B cell (primary cell): Measurements from ENCODE around the gene NEK5. TPM values are rescaled to one million over a fixed set of nuclear protein-coding genes. Genes with fewer than 3 reads are reported as not detected.

Source experiments
- ATAC-seq: fragments of 200-7000 bp; cut with Tn5 transposase; one replicate; pipeline ENCODE4 v1.10.0; 2021; ENCODE audit warnings: low read depth, mild to moderate bottlenecking, moderate number of reproducible peaks, moderate library complexity
- CTCF ChIA-PET: fragments of 350-600 bp; sonication (Branson Sonifier 250); formaldehyde crosslinking; loops from one replicate; lab custom pipeline; 2021; ENCODE audit warnings: antibody characterized with exemption, inconsistent platforms; lab: Charles Lee
- POLR2A ChIA-PET: fragments of 350-600 bp; sonication (Branson Sonifier 250); formaldehyde crosslinking; loops from one replicate; lab custom pipeline; 2021; ENCODE audit warnings: antibody characterized with exemption; lab: Charles Lee
- DNase-seq: peaks from one replicate; pipeline ENCODE4 v3.0.0; 2013
- H2AFZ ChIP-seq: 2 replicates; pipeline ENCODE4 v1.6.1; 2012; ENCODE audit warnings: mild to moderate bottlenecking, low read depth, low read length; ENCODE audit not compliant: insufficient read depth, poor library complexity, severe bottlenecking
- H3K27ac ChIP-seq, 2 donors: 1 replicate in 1 of 2; 2 replicates in 1 of 2; pipeline ENCODE4 v1.5.1; 2012 to 2013; ENCODE audit warnings: low read length in 2 of 2, mild to moderate bottlenecking in 2 of 2, moderate library complexity in 1 of 2
- H3K27me3 ChIP-seq, 4 experiments: fragments of 200-600 bp in 1 of 4; sonication (generic) in 1 of 4; replicated peaks in 1 of 4; 1 replicate in 2 of 4; 2 replicates in 2 of 4; pipeline versions ENCODE4 v1.6.1 to v1.7.0; 2013 to 2016; ENCODE audit warnings: low read length in 3 of 4, mild to moderate bottlenecking in 2 of 4, mixed read lengths in 1 of 4, moderate library complexity in 1 of 4; ENCODE audit not compliant: insufficient read depth in 4 of 4, control insufficient read depth in 3 of 4; ENCODE audit errors: control extremely low read depth in 1 of 4
- H3K36me3 ChIP-seq, 2 experiments: replicated peaks in 1 of 2; 1 replicate in 1 of 2; 2 replicates in 1 of 2; pipeline versions ENCODE4 v1.6.1 to v1.7.1; 2013; ENCODE audit warnings: low read length in 1 of 2; ENCODE audit not compliant: insufficient read depth in 2 of 2, control insufficient read depth in 1 of 2; ENCODE audit errors: control extremely low read depth in 1 of 2, extremely low read depth in 1 of 2
- H3K4me1 ChIP-seq, 2 donors: fragments of 200-600 bp in 1 of 2; sonication (generic) in 1 of 2; 1 replicate in 1 of 2; 2 replicates in 1 of 2; pipeline versions ENCODE4 v1.5.1 to v1.6.1; 2013 to 2017; ENCODE audit warnings: low read length in 2 of 2; ENCODE audit not compliant: control insufficient read depth in 2 of 2, insufficient read depth in 2 of 2
- H3K4me2 ChIP-seq: replicated peaks from 2 replicates; pipeline ENCODE3; 2012; ENCODE audit warnings: mild to moderate bottlenecking, low read depth, low read length; ENCODE audit not compliant: poor library complexity, severe bottlenecking
- H3K4me3 ChIP-seq, 5 experiments: fragments of 200-600 bp in 1 of 5; sonication (generic) in 1 of 5; 1 replicate in 3 of 5; 2 replicates in 2 of 5; pipeline versions ENCODE4 v1.5.1 to v1.7.0; 2011 to 2016; ENCODE audit warnings: low read length in 4 of 5, mild to moderate bottlenecking in 4 of 5, low read depth in 2 of 5, control low read depth in 1 of 5, moderate library complexity in 1 of 5; ENCODE audit not compliant: insufficient read depth in 1 of 5; ENCODE audit errors: control extremely low read depth in 1 of 5, extremely low read depth in 1 of 5
- H3K79me2 ChIP-seq: fragments of 200-600 bp; sonication (generic); one replicate; pipeline ENCODE4 v1.6.0; 2016; ENCODE audit warnings: low read length; ENCODE audit not compliant: control insufficient read depth, insufficient read depth
- H3K9ac ChIP-seq: fragments of 200-600 bp; sonication (generic); 2 replicates; pipeline ENCODE4 v1.6.1; 2017; ENCODE audit warnings: mild to moderate bottlenecking, low read length, moderate library complexity
- H3K9me3 ChIP-seq, 3 donors: one replicate each; pipeline versions ENCODE4 v1.6.1 to v1.7.1; 2013; ENCODE audit warnings: low read length in 2 of 3; ENCODE audit not compliant: control insufficient read depth in 2 of 3, insufficient read depth in 1 of 3; ENCODE audit errors: control extremely low read depth in 1 of 3
- H4K20me1 ChIP-seq: 2 replicates; pipeline ENCODE4 v1.6.0; 2012; ENCODE audit warnings: mild to moderate bottlenecking, low read length; ENCODE audit not compliant: insufficient read depth, control insufficient read depth, poor library complexity, severe bottlenecking
- H3K27ac Mint-ChIP-seq: one replicate; pipeline ENCODE4 v1.8.0; 2021; ENCODE audit warnings: mixed read lengths
- H3K27me3 Mint-ChIP-seq: one replicate; pipeline ENCODE4 v1.8.0; 2021; ENCODE audit warnings: mixed read lengths
- H3K4me1 Mint-ChIP-seq: one replicate; pipeline ENCODE4 v1.8.0; 2021; ENCODE audit warnings: mixed read lengths
- H3K4me3 Mint-ChIP-seq: one replicate; pipeline ENCODE4 v1.8.0; 2021; ENCODE audit warnings: mixed read lengths
- H3K9me3 Mint-ChIP-seq: one replicate; pipeline ENCODE4 v1.8.0; 2022; ENCODE audit warnings: mixed read lengths; ENCODE audit not compliant: insufficient read depth
- CTCF ChIP-seq: fragments of 200-600 bp; IDR thresholded peaks from one replicate; pipeline ENCODE4 v1.8.0; 2022; ENCODE audit warnings: antibody characterized with exemption, mild to moderate bottlenecking
- EZH2 ChIP-seq: IDR thresholded peaks from 2 replicates; pipeline ENCODE4 v1.6.1; 2012; ENCODE audit warnings: borderline replicate concordance, low read depth, mild to moderate bottlenecking, moderate library complexity, low read length; ENCODE audit not compliant: insufficient read depth, poor library complexity, severe bottlenecking
- intact Hi-C: fragments of 100-400 bp; cut with micrococcal nuclease; formaldehyde crosslinking; loops from one replicate; pipeline ENCODE4 v1.10.0; 2022
- polyA plus RNA-seq: library from polyadenylated mRNA; depleted of rRNA; stranded (reverse); fragments of >200 nt; gene quantifications from 2 replicates; pipeline ENCODE4 v1.2.3, GENCODE V29; 2012
- total RNA-seq, 2 donors: library from RNA; stranded (reverse); fragments of 120-200 nt in 1 of 2; gene quantifications; 1 replicate in 1 of 2; 2 replicates in 1 of 2; pipeline versions ENCODE4 v1.2.3 to v1.2.4, GENCODE V29; 2013 to 2022

NEK5 gene
- total and polyA plus RNA-seq, 2 donors (not counting 1 experiment from before 2014, with no cell fraction given), result not detected

GRCh38 chr13:52136763-52137162 is 7.9 kb upstream of the NEK5 start:
- Histone ChIP-seq H3K9ac (no peak overlapping the region), H2AFZ (no peak overlapping the region), H3K4me3 (no peak overlapping the region), H3K4me1 (no peaks in the 10 kb centered on the region), H3K36me3 (no peaks in the 10 kb centered on the region), H3K79me2 (no peaks in the 10 kb centered on the region), H3K4me2 (no peak overlapping the region), H4K20me1 (no peaks in the 10 kb centered on the region), H3K27ac (no peak overlapping the region), H3K27me3 (no peaks in the 10 kb centered on the region), H3K9me3 (no peaks in the 10 kb centered on the region)
- ChIA-PET POLR2A (no interaction called here), CTCF (interaction anchor here (2.4 kb wide), 1 partner anchor 8 kb away, joined by 9 read pairs; the partner anchor contains the start of gene NEK5)
- DNase-seq (no peak), ATAC-seq (no peak)
- no peaks in the 10 kb centered on the region for H3K4me1 Mint-ChIP-seq
- intact Hi-C loops, result no loop called here
- TF ChIP-seq EZH2 (no peak), CTCF (no peak)
- H3K9me3 Mint-ChIP-seq, result no peaks in the 10 kb centered on the region
- no peak overlapping the region for H3K27ac Mint-ChIP-seq
- H3K27me3 Mint-ChIP-seq, result no peaks in the 10 kb centered on the region
- H3K4me3 Mint-ChIP-seq, result no peak overlapping the region

- TF ChIP-seq CTCF (no peak), EZH2 (no peak)
- H3K4me3 Mint-ChIP-seq, result peak overlapping the region; percentile 14
- H3K9me3 Mint-ChIP-seq, result no peaks in the 10 kb centered on the region
- no peak overlapping the region for H3K4me3 ChIP-seq
- CTCF ChIA-PET, result interaction anchor here (0.7 to 2.0 kb wide), 4 partner anchors 9 to 1005 kb away, joined by 3 to 8 read pairs (median 4); no protein-coding TSS in a partner anchor
- peaks cover 16% of the 10 kb centered on the region for H3K4me1 Mint-ChIP-seq
- H3K27ac Mint-ChIP-seq, result no peak overlapping the region
- H3K36me3 ChIP-seq, result peaks cover 0 to 2% of the 10 kb centered on the region in 2 experiments
- no peak overlapping the region for H2AFZ ChIP-seq
- no peaks in the 10 kb centered on the region for H4K20me1 ChIP-seq
- no peak overlapping the region for H3K9ac ChIP-seq
- H3K27me3 ChIP-seq, result peaks cover 0 to 25% (median 16%) of the 10 kb centered on the region in 4 experiments
- H3K9me3 ChIP-seq, result no peaks in the 10 kb centered on the region
- H3K4me2 ChIP-seq, result no peak overlapping the region
- no peaks in the 10 kb centered on the region for H3K79me2 ChIP-seq
- ATAC-seq (no peak), DNase-seq (no peak)
- H3K4me1 ChIP-seq, result peaks cover 17 to 18% of the 10 kb centered on the region in 2 donors
- intact Hi-C loops, result no loop called here
- POLR2A ChIA-PET, result no interaction called here
- no peak overlapping the region for H3K27ac ChIP-seq
- H3K27me3 Mint-ChIP-seq, result peaks cover 19% of the 10 kb centered on the region
These were observed 1.8 kb upstream of the NEK5 start for GRCh38 chr13:52130641-52131040.
